IMR-90 (cell line): ENCODE results near the gene PFDN1. TPM values are rescaled to one million over a fixed set of nuclear protein-coding genes. Genes with fewer than 3 reads are reported as not detected.

Source experiments
- ATAC-seq: fragments of 200-7000 bp; cut with Tn5 transposase; 2 replicates; pipeline ENCODE4 v1.9.1; 2020; ENCODE audit warnings: low read depth, mild to moderate bottlenecking, moderate library complexity
- BruUV-seq: library from RNA; stranded (reverse); fragments of 400-500 nt; replicated peaks from 2 replicates; lab custom pipeline; 2021; lab: Mats Ljungman, UMichigan
- CTCF ChIA-PET: fragments of 300-600 bp; formaldehyde crosslinking; extraction: SDS; loops from one replicate; lab custom pipeline; 2021; ENCODE audit warnings: antibody characterized with exemption; lab: Yijun Ruan, JAX
- POLR2A ChIA-PET: fragments of 300-600 bp; sonication (Branson Sonifier 250); formaldehyde crosslinking; loops from one replicate; lab custom pipeline; 2022; ENCODE audit warnings: antibody characterized with exemption; ENCODE audit not compliant: unreplicated experiment; lab: Charles Lee
- DNase-seq: peaks from one replicate; pipeline ENCODE4 v3.0.0; 2013
- H2AFZ ChIP-seq: replicated peaks from 2 replicates; pipeline ENCODE3; 2013; ENCODE audit warnings: low read length, mild to moderate bottlenecking; ENCODE audit not compliant: poor library complexity
- H2AK5ac ChIP-seq: 2 replicates; pipeline ENCODE4 v1.6.1; 2013; ENCODE audit warnings: low read depth, low read length, inconsistent platforms
- H2AK9ac ChIP-seq: replicated peaks from 2 replicates; pipeline ENCODE3; 2013; ENCODE audit warnings: mild to moderate bottlenecking, low read depth, low read length, moderate library complexity; ENCODE audit not compliant: poor library complexity
- H2BK120ac ChIP-seq: 2 replicates; pipeline ENCODE4 v1.6.1; 2013; ENCODE audit warnings: low read depth, low read length, inconsistent platforms
- H2BK15ac ChIP-seq: 3 replicates; pipeline ENCODE4 v1.6.1; 2013; ENCODE audit warnings: low read depth, low read length, inconsistent platforms
- H2BK20ac ChIP-seq: 2 replicates; pipeline ENCODE4 v1.6.1; 2013; ENCODE audit warnings: low read depth, mild to moderate bottlenecking, inconsistent platforms, low read length, moderate library complexity
- H2BK5ac ChIP-seq: 2 replicates; pipeline ENCODE4 v1.6.1; 2013; ENCODE audit warnings: mild to moderate bottlenecking, low read depth, low read length, inconsistent platforms; ENCODE audit not compliant: poor library complexity, severe bottlenecking
- H3K14ac ChIP-seq: replicated peaks from 2 replicates; pipeline ENCODE4 v1.6.1; 2013; ENCODE audit warnings: low read depth, low read length, inconsistent platforms
- H3K18ac ChIP-seq: 2 replicates; pipeline ENCODE4 v1.6.1; 2013; ENCODE audit warnings: low read depth, low read length, control low read depth
- H3K23ac ChIP-seq: 2 replicates; pipeline ENCODE4 v1.6.1; 2013; ENCODE audit warnings: low read depth, low read length, inconsistent platforms
- H3K27ac ChIP-seq: 2 replicates; pipeline ENCODE4 v1.5.1; 2013; ENCODE audit warnings: mild to moderate bottlenecking, control low read depth, low read length; ENCODE audit not compliant: insufficient read depth
- H3K27me3 ChIP-seq: 2 replicates; pipeline ENCODE4 v1.6.1; 2013; ENCODE audit warnings: low read length; ENCODE audit not compliant: control insufficient read depth, insufficient read depth
- H3K36me3 ChIP-seq: 2 replicates; pipeline ENCODE4 v1.6.1; 2013; ENCODE audit warnings: low read length, mixed read lengths; ENCODE audit not compliant: control insufficient read depth, insufficient read depth
- H3K4ac ChIP-seq: 2 replicates; pipeline ENCODE4 v1.6.1; 2013; ENCODE audit warnings: low read depth, low read length, inconsistent platforms
- H3K4me1 ChIP-seq: 2 replicates; pipeline ENCODE4 v1.6.1; 2013; ENCODE audit warnings: low read length, mixed read lengths; ENCODE audit not compliant: control insufficient read depth, insufficient read depth
- H3K4me2 ChIP-seq: 2 replicates; pipeline ENCODE4 v1.6.1; 2013; ENCODE audit warnings: low read depth, mild to moderate bottlenecking, control low read depth, low read length, moderate library complexity
- H3K4me3 ChIP-seq: 2 replicates; pipeline ENCODE4 v1.5.1; 2013; ENCODE audit warnings: low read depth, mild to moderate bottlenecking, control low read depth, low read length, moderate library complexity; ENCODE audit not compliant: insufficient read depth
- H3K56ac ChIP-seq: 2 replicates; pipeline ENCODE4 v1.6.1; 2013; ENCODE audit warnings: low read length, inconsistent platforms; ENCODE audit not compliant: insufficient read depth; ENCODE audit errors: extremely low read depth
- H3K79me1 ChIP-seq, 2 experiments: 2 replicates each; pipeline ENCODE4 v1.6.1; 2013; ENCODE audit warnings: low read length in 2 of 2, inconsistent platforms in 1 of 2, low read depth in 1 of 2
- H3K9ac ChIP-seq: 2 replicates; pipeline ENCODE4 v1.6.1; 2013; ENCODE audit warnings: low read depth, low read length, control low read depth
- H3K9me1 ChIP-seq: 2 replicates; pipeline ENCODE4 v1.6.1; 2013; ENCODE audit warnings: low read length, inconsistent platforms; ENCODE audit not compliant: insufficient read depth
- H3K9me3 ChIP-seq: 2 replicates; pipeline ENCODE4 v1.6.1; 2013; ENCODE audit warnings: low read length; ENCODE audit not compliant: control insufficient read depth, insufficient read depth
- H4K20me1 ChIP-seq: 2 replicates; pipeline ENCODE4 v1.6.1; 2013; ENCODE audit warnings: low read length, inconsistent platforms; ENCODE audit not compliant: insufficient read depth
- H4K5ac ChIP-seq: 2 replicates; pipeline ENCODE4 v1.6.1; 2013; ENCODE audit warnings: mild to moderate bottlenecking, low read depth, low read length, control low read depth
- H4K8ac ChIP-seq, 2 experiments: 2 replicates each; pipeline ENCODE4 v1.6.1; 2013; ENCODE audit warnings: low read depth in 2 of 2, low read length in 2 of 2, control low read depth in 1 of 2, inconsistent platforms in 1 of 2
- H4K91ac ChIP-seq: 2 replicates; pipeline ENCODE4 v1.6.1; 2013; ENCODE audit warnings: low read depth, low read length, inconsistent platforms; ENCODE audit not compliant: insufficient read depth
- CEBPB ChIP-seq: IDR thresholded peaks from 2 replicates; pipeline ENCODE4 v1.6.1; 2012; ENCODE audit warnings: low read depth, low read length, improper control_type of control experiment
- RFX5 ChIP-seq: IDR thresholded peaks from 2 replicates; pipeline ENCODE4 v1.8.0; 2012; ENCODE audit warnings: low read depth, mild to moderate bottlenecking, low read length, moderate library complexity
- WGBS, 2 experiments: methylation state at CpG; one replicate each; pipeline versions ENCODE4 v1.1.5 to v1.1.7; 2013; ENCODE audit warnings: missing lambda C conversion rate in 2 of 2; ENCODE audit not compliant: insufficient read length in 1 of 2; ENCODE audit errors: extremely low coverage in 2 of 2; 5-methylcytosine and 5-hydroxymethylcytosine counted together
- dilution Hi-C: fragments of 300-500 bp; cut with HindIII; formaldehyde crosslinking; loops from one replicate; pipeline ENCODE4 v1.14.3; 2018; ENCODE audit warnings: low sequenced_read_pairs; ENCODE audit not compliant: unreplicated experiment
- in situ Hi-C: fragments of 300-500 bp; cut with MboI; formaldehyde crosslinking; loops from 3 replicates; pipeline ENCODE4 v1.14.3; 2019; ENCODE audit warnings: low sequenced_read_pairs, inconsistent platforms, mixed read lengths
- intact Hi-C: fragments of 100-400 bp; cut with micrococcal nuclease; formaldehyde crosslinking; loops from 2 replicates; pipeline ENCODE4 v1.10.0; 2022
- polyA plus RNA-seq, 3 experiments: library from polyadenylated mRNA; depleted of rRNA; stranded (reverse); fragments of >200 nt; gene quantifications; 2 replicates each; pipeline ENCODE4 v1.2.3, GENCODE V29; 2012; ENCODE audit warnings: low replicate concordance in 1 of 3
- total RNA-seq: library from RNA; depleted of rRNA; stranded (reverse); fragments of >200 nt; gene quantifications from 2 replicates; pipeline ENCODE4 v1.2.3, GENCODE V29; 2012

PFDN1 gene
- total and polyA plus RNA-seq, 2 of the 4 experiments (the other 2 are of a cell fraction): 98.8 to 134 TPM

GRCh38 chr5:140328036-140328764 lies 25.3 kb upstream of the PFDN1 start:
- no peak overlapping the region for H3K4me3 ChIP-seq
- peaks cover 4% of the 10 kb centered on the region for H3K36me3 ChIP-seq
- no peak overlapping the region for H3K56ac ChIP-seq
- H3K9me1 ChIP-seq: peaks cover 17% of the 10 kb centered on the region
- intact Hi-C loops (no loop called here), dilution Hi-C loops (no loop called here), in situ Hi-C loops (no loop called here)
- H3K4me1 ChIP-seq: peaks cover 18% of the 10 kb centered on the region
- H2AFZ ChIP-seq: no peak overlapping the region
- no peak overlapping the region; the same call in 1 of the 2 replicates for H3K14ac ChIP-seq
- no peak for ATAC-seq
- TF ChIP-seq RFX5 (no peak), CEBPB (peak; percentile 89)
- H2AK5ac ChIP-seq: no peak overlapping the region
- H4K20me1 ChIP-seq: no peaks in the 10 kb centered on the region
- no peaks in the 10 kb centered on the region for H3K27me3 ChIP-seq
- H3K9me3 ChIP-seq: no peaks in the 10 kb centered on the region
- no peak overlapping the region for H4K8ac ChIP-seq
- WGBS, 2 experiments: no CpG with 5 or more reads among the region's 8 CpGs
- H2BK5ac ChIP-seq: no peak overlapping the region
- H3K9ac ChIP-seq: no peak overlapping the region
- no peak overlapping the region for H3K18ac ChIP-seq
- H2AK9ac ChIP-seq: no peak overlapping the region
- H3K4ac ChIP-seq: no peak overlapping the region
- no peak overlapping the region for H4K91ac ChIP-seq
- H4K5ac ChIP-seq: no peak overlapping the region
- no peak overlapping the region for H2BK15ac ChIP-seq
- DNase-seq: no peak
- CTCF ChIA-PET: interaction anchor here (2.6 to 2.8 kb wide), 2 partner anchors 18 to 83 kb away, joined by 7 to 10 read pairs; partner anchors contain the start of gene HBEGF
- H3K4me2 ChIP-seq: peak overlapping the region; percentile 34; the same call in 1 of the 2 replicates
- 0 out of 4 replicates have a peak, but pooled peaks cover 0 to 5% of the 10 kb centered on the region in 2 experiments for H3K79me1 ChIP-seq
- no TSS peak for BruUV-seq
- POLR2A ChIA-PET: interaction anchor here (0.9 kb wide), 1 partner anchor 19 kb away, joined by 3 read pairs; the partner anchor contains the start of gene HBEGF
- no peak overlapping the region for H3K23ac ChIP-seq
- no peak overlapping the region for H3K27ac ChIP-seq
- no peak overlapping the region for H2BK120ac ChIP-seq
- no peak overlapping the region for H2BK20ac ChIP-seq
